ENCODE results near the gene EFR3B. TPM values are rescaled to one million over a fixed set of nuclear protein-coding genes. Genes with fewer than 3 reads are reported as not detected.

Gene EFR3B
- polyA plus RNA-seq, 3 donors, result not detected

GRCh38 chr2:25074826-25075225, 33.0 kb downstream of the EFR3B start:
- Histone ChIP-seq H3K9ac (ENCODE audit: insufficient read depth, low read length, poor library complexity, severe bottlenecking) (no peak overlapping the region), H3K4me2 (replicated peaks; ENCODE audit: extremely low read depth, low read length, poor library complexity, severe bottlenecking) (no peak overlapping the region), H3K79me2 (ENCODE audit: insufficient read depth, low read length) (no peaks in the 10 kb centered on the region), H3K9me3 (replicated peaks in 1 of 2; ENCODE audit: control insufficient read depth in 1 of 2, insufficient read depth in 1 of 2, low read length in 2 of 2) (no peaks in the 10 kb centered on the region), H4K20me1 (ENCODE audit: insufficient read depth, low read length) (no peaks in the 10 kb centered on the region), H2AFZ (ENCODE audit: insufficient read depth, low read depth, low read length, poor library complexity, severe bottlenecking) (no peak overlapping the region), H3K27me3 (ENCODE audit: control insufficient read depth in 2 of 2, insufficient read depth in 2 of 2, low read length in 2 of 2) (no peaks in the 10 kb centered on the region), H3K36me3 (replicated peaks in 1 of 2; ENCODE audit: control insufficient read depth in 1 of 2, insufficient read depth in 2 of 2, low read length in 2 of 2) (no peaks in the 10 kb centered on the region), H3K4me3 (replicated peaks in 1 of 3; ENCODE audit: low read depth in 2 of 3, low read length in 3 of 3) (no peak overlapping the region), H3K27ac (ENCODE audit: low read depth in 1 of 2, low read length in 2 of 2) (no peak overlapping the region), H3K4me1 (ENCODE audit: control insufficient read depth in 1 of 2, insufficient read depth in 2 of 2, low read length in 2 of 2) (no peaks in the 10 kb centered on the region)
- H3K9me3 Mint-ChIP-seq, result no peaks in the 10 kb centered on the region
- peaks cover 0 to 14% (median 3%) of the 10 kb centered on the region in 3 donors for H3K27me3 Mint-ChIP-seq (ENCODE audit: low read depth in 3 of 3)
- H3K27ac Mint-ChIP-seq, result no peak overlapping the region
- H3K36me3 Mint-ChIP-seq, result no peaks in the 10 kb centered on the region
- no peaks in the 10 kb centered on the region for H3K4me1 Mint-ChIP-seq
- 93% methylated on average over 3 of the region's 3 CpGs for WGBS (ENCODE audit: insufficient coverage)
- no peak for DNase-seq
- no peak overlapping the region for H3K4me3 Mint-ChIP-seq
- intact Hi-C loops (cut with micrococcal nuclease), result no loop called here
- no peak for TF ChIP-seq CTCF (IDR thresholded peaks at IDR 0.05)

- H2AFZ ChIP-seq (ENCODE audit: insufficient read depth, low read depth, low read length, poor library complexity, severe bottlenecking), result no peak overlapping the region
- Mint-ChIP-seq H3K4me3 (no peak overlapping the region), H3K27me3 (ENCODE audit: low read depth in 3 of 3) (peaks cover 2 to 13% (median 3%) of the 10 kb centered on the region in 3 donors), H3K36me3 (no peaks in the 10 kb centered on the region), H3K27ac (no peak overlapping the region), H3K4me1 (no peaks in the 10 kb centered on the region), H3K9me3 (peaks cover 0 to 2% (median 0%) of the 10 kb centered on the region in 7 donors)
- intact Hi-C loops (cut with micrococcal nuclease), result no loop called here
- TF ChIP-seq CTCF (IDR thresholded peaks at IDR 0.05), result no peak
- H4K20me1 ChIP-seq (ENCODE audit: insufficient read depth, low read length), result no peaks in the 10 kb centered on the region
- H3K27ac ChIP-seq (ENCODE audit: low read depth in 1 of 2, low read length in 2 of 2), result no peak overlapping the region
- no peaks in the 10 kb centered on the region for H3K36me3 ChIP-seq (replicated peaks in 1 of 2; ENCODE audit: control insufficient read depth in 1 of 2, insufficient read depth in 2 of 2, low read length in 2 of 2)
- H3K4me3 ChIP-seq (replicated peaks in 1 of 3; ENCODE audit: low read depth in 2 of 3, low read length in 3 of 3), result no peak overlapping the region
- no peaks in the 10 kb centered on the region for H3K79me2 ChIP-seq (ENCODE audit: insufficient read depth, low read length)
- WGBS (ENCODE audit: insufficient coverage), result 91% methylated on average over 4 of the region's 5 CpGs
- no peak overlapping the region for H3K4me2 ChIP-seq (replicated peaks; ENCODE audit: extremely low read depth, low read length, poor library complexity, severe bottlenecking)
- H3K9me3 ChIP-seq (replicated peaks in 1 of 2; ENCODE audit: control insufficient read depth in 1 of 2, insufficient read depth in 1 of 2, low read length in 2 of 2), result no peaks in the 10 kb centered on the region
- H3K4me1 ChIP-seq (ENCODE audit: control insufficient read depth in 1 of 2, insufficient read depth in 2 of 2, low read length in 2 of 2), result no peaks in the 10 kb centered on the region
- H3K27me3 ChIP-seq (ENCODE audit: control insufficient read depth in 2 of 2, insufficient read depth in 2 of 2, low read length in 2 of 2), result no peaks in the 10 kb centered on the region
- H3K9ac ChIP-seq (ENCODE audit: insufficient read depth, low read length, poor library complexity, severe bottlenecking), result no peak overlapping the region
- no peak for DNase-seq
These were observed 34.9 kb downstream of the EFR3B start for GRCh38 chr2:25076749-25077148.
